Measurements from ENCODE around the gene VARS2.

DNA sequence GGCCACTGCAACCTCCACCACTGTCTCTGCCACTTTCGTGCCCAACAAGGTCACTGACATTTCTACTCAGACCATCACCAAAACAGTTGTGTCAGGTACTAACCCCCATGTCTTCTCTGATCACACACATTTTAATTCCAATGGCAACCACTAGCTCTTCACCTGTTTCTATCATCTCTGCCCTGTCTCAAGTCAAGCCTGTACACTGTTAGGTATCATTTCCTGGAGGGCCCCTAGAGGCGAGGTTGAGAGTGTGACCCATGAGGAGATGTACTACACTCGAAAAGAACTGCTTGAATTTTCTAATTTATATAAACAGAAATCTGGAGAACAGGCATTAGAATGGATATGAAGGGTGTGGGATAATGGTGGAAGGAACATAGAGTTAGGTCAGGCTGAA, 52.1 kb downstream of the VARS2 start:
- TF ChIP-seq, protein P1, sequence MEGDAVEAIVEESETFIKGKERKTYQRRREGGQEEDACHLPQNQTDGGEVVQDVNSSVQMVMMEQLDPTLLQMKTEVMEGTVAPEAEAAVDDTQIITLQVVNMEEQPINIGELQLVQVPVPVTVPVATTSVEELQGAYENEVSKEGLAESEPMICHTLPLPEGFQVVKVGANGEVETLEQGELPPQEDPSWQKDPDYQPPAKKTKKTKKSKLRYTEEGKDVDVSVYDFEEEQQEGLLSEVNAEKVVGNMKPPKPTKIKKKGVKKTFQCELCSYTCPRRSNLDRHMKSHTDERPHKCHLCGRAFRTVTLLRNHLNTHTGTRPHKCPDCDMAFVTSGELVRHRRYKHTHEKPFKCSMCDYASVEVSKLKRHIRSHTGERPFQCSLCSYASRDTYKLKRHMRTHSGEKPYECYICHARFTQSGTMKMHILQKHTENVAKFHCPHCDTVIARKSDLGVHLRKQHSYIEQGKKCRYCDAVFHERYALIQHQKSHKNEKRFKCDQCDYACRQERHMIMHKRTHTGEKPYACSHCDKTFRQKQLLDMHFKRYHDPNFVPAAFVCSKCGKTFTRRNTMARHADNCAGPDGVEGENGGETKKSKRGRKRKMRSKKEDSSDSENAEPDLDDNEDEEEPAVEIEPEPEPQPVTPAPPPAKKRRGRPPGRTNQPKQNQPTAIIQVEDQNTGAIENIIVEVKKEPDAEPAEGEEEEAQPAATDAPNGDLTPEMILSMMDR (IDR thresholded peaks at IDR 0.05; ENCODE audit: low read depth, low read length) = no peak
- no peak for TF ChIP-seq EZH2phosphoT487 (IDR thresholded peaks at IDR 0.05; ENCODE audit: low read depth)
